ENCODE results near the gene SIRT2. TPM values are rescaled to one million over a fixed set of nuclear protein-coding genes. Genes with fewer than 3 reads are reported as not detected.
A peak's percentile ranks its signal among the peaks of the same experiment; 100 is the strongest.

The SIRT2 gene
- total RNA-seq, 1 experiment from 2014 or later = 15.4 TPM

DNA sequence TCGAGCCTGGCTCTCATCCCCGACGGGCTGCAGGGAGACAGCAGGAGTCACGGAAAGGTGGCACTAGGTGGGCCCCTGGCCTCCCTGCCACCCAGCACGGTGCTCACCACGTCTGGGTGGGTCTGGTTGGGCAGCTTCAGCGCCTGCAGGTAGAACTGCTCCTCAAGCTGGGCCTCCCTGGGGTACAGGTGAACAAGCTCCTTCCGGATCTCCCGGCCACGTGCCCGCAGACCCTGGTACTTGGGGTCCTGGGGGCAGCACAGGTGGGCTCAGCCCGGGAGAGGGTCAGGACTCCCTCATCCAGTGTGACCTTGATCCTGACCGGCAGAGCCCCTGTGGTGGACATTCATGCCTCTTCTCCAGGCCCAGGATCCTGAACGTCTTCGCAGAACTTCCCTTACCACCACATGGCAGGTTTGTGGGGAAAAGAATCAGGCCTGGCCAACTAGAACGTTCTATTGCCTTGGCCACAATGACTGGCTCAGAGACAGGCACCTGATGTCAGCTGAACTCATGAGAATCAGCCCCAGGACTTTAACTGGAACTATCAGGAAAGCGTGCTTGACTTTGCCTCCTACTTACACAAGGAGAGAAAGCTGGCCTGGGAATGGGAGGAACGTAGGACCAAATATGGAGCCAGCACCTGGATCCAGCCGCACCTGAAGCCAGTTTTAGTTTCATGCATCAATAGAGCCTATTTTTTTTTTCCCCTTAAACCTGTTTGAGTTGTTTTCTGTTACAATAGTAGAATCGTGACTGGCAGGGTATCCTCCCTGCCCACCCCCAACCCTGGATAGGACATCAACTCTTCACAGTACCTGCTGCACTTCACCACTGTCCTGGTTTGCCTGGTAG lies 22.2 kb upstream of the SIRT2 start:
- TF ChIP-seq YY1 (IDR thresholded peaks at IDR 0.05; ENCODE audit: extremely low read depth, insufficient replicate concordance, low read depth, low read length) (no peak), SIN3A (IDR thresholded peaks at IDR 0.05; ENCODE audit: low read depth) (no peak), ELF1 (IDR thresholded peaks at IDR 0.05; ENCODE audit: borderline replicate concordance, low read depth) (no peak), SRF (IDR thresholded peaks at IDR 0.05; ENCODE audit: low read depth) (no peak), RAD21 (IDR thresholded peaks at IDR 0.05; ENCODE audit: low read depth) (no peak), EZH2phosphoT487 (IDR thresholded peaks at IDR 0.05; ENCODE audit: borderline replicate concordance) (no peak), POLR2AphosphoS5 (IDR thresholded peaks at IDR 0.05; ENCODE audit: low read depth, low read length) (no peak), POLR2A (IDR thresholded peaks at IDR 0.05; ENCODE audit: borderline replicate concordance, extremely low read depth, insufficient read depth, insufficient read length) (no peak), CEBPB (IDR thresholded peaks at IDR 0.05; ENCODE audit: low read depth) (no peak), TCF7L2 (IDR thresholded peaks at IDR 0.05; ENCODE audit: borderline replicate concordance, extremely low read depth, insufficient read depth, insufficient read length) (no peak), EGR1 (IDR thresholded peaks at IDR 0.05; ENCODE audit: low read depth) (no peak), FOSL1 (IDR thresholded peaks at IDR 0.05; ENCODE audit: low read depth) (no peak), CBX3 (IDR thresholded peaks at IDR 0.05; ENCODE audit: low read depth) (no peak), ZFX (IDR thresholded peaks at IDR 0.05) (no peak), JUND (IDR thresholded peaks at IDR 0.05) (no peak), EZH2 (IDR thresholded peaks at IDR 0.05) (no peak)
- TF ChIP-seq, protein P1, sequence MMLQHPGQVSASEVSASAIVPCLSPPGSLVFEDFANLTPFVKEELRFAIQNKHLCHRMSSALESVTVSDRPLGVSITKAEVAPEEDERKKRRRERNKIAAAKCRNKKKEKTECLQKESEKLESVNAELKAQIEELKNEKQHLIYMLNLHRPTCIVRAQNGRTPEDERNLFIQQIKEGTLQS (IDR thresholded peaks at IDR 0.05) = no peak
- TF ChIP-seq, protein P2, sequence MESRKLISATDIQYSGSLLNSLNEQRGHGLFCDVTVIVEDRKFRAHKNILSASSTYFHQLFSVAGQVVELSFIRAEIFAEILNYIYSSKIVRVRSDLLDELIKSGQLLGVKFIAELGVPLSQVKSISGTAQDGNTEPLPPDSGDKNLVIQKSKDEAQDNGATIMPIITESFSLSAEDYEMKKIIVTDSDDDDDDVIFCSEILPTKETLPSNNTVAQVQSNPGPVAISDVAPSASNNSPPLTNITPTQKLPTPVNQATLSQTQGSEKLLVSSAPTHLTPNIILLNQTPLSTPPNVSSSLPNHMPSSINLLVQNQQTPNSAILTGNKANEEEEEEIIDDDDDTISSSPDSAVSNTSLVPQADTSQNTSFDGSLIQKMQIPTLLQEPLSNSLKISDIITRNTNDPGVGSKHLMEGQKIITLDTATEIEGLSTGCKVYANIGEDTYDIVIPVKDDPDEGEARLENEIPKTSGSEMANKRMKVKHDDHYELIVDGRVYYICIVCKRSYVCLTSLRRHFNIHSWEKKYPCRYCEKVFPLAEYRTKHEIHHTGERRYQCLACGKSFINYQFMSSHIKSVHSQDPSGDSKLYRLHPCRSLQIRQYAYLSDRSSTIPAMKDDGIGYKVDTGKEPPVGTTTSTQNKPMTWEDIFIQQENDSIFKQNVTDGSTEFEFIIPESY (IDR thresholded peaks at IDR 0.05; ENCODE audit: extremely low read depth, insufficient replicate concordance, low read length) = no peak
- TF ChIP-seq, protein P3, sequence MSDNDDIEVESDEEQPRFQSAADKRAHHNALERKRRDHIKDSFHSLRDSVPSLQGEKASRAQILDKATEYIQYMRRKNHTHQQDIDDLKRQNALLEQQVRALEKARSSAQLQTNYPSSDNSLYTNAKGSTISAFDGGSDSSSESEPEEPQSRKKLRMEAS (IDR thresholded peaks at IDR 0.05) = no peak
- TF ChIP-seq, protein P4, sequence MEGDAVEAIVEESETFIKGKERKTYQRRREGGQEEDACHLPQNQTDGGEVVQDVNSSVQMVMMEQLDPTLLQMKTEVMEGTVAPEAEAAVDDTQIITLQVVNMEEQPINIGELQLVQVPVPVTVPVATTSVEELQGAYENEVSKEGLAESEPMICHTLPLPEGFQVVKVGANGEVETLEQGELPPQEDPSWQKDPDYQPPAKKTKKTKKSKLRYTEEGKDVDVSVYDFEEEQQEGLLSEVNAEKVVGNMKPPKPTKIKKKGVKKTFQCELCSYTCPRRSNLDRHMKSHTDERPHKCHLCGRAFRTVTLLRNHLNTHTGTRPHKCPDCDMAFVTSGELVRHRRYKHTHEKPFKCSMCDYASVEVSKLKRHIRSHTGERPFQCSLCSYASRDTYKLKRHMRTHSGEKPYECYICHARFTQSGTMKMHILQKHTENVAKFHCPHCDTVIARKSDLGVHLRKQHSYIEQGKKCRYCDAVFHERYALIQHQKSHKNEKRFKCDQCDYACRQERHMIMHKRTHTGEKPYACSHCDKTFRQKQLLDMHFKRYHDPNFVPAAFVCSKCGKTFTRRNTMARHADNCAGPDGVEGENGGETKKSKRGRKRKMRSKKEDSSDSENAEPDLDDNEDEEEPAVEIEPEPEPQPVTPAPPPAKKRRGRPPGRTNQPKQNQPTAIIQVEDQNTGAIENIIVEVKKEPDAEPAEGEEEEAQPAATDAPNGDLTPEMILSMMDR (IDR thresholded peaks at IDR 0.05 in 2 of 3, conservative IDR thresholded peaks at IDR 0.05 in 1 of 3; ENCODE audit: borderline replicate concordance in 1 of 3, insufficient read depth in 1 of 3, low read depth in 2 of 3, low read length in 2 of 3) = no peak
- H3K4me3 ChIP-seq (replicated peaks in 1 of 2; ENCODE audit: low read depth in 1 of 2, low read length in 2 of 2) = no peak overlapping the region
- H3K36me3 ChIP-seq (ENCODE audit: control insufficient read depth in 1 of 2, insufficient read depth in 2 of 2, low read length in 2 of 2) = peaks cover 12 to 19% of the 10 kb centered on the region in 2 experiments
- no peaks in the 10 kb centered on the region for H4K20me1 ChIP-seq (ENCODE audit: insufficient read depth)
- ChIA-PET CTCF (interaction anchor here (1.1 kb wide), 1 partner anchor 9 kb away, joined by 4 read pairs; the partner anchor contains the start of genes MRPS12 and SARS2), POLR2A (no interaction called here), RAD21 (ENCODE audit: low non-redundant PET in 1 of 2, low total read pairs in 2 of 2, uncharacterized antibody in 2 of 2, unreplicated experiment in 2 of 2) (no interaction called here)
- H3K9me3 ChIP-seq (ENCODE audit: control insufficient read depth in 1 of 2, insufficient read depth in 1 of 2, low read depth in 1 of 2, low read length in 2 of 2) = no peaks in the 10 kb centered on the region
- DNase-seq (ENCODE audit: low read depth, low spot score) (no peak), ATAC-seq (no peak)
- H3K9ac ChIP-seq (ENCODE audit: low read length) = no peak overlapping the region
- no peaks in the 10 kb centered on the region for H3K9me2 ChIP-seq (ENCODE audit: insufficient read depth)
- intact Hi-C loops (cut with micrococcal nuclease) = no loop called here
- no peak overlapping the region for H2AFZ ChIP-seq (ENCODE audit: low read depth, low read length, poor library complexity, severe bottlenecking)
- no peak overlapping the region for H3K4me2 ChIP-seq (ENCODE audit: low read length)
- BruUV-seq (replicated peaks) = TSS peak; percentile 23
- no peaks in the 10 kb centered on the region for H3K27me3 ChIP-seq (ENCODE audit: insufficient read depth, low read length)
- H3K79me2 ChIP-seq (ENCODE audit: insufficient read depth, low read length) = no peaks in the 10 kb centered on the region
- H3K27ac ChIP-seq (ENCODE audit: low read depth, low read length) = no peak overlapping the region
- no peaks in the 10 kb centered on the region for H3K4me1 ChIP-seq (ENCODE audit: control insufficient read depth in 1 of 2, insufficient read depth in 2 of 2, low read length in 2 of 2)

All from HCT116 (cell line).